Measurements from ENCODE around the gene CLEC4C. TPM values are rescaled to one million over a fixed set of nuclear protein-coding genes. Genes with fewer than 3 reads are reported as not detected.

The CLEC4C gene
- total and polyA plus RNA-seq, 2 experiments from 2014 or later: not detected

GRCh38 chr12:7756993-7757392 is 9.8 kb upstream of the CLEC4C start:
- Histone ChIP-seq H3K79me2 (replicated peaks; ENCODE audit: insufficient read depth) (no peaks in the 10 kb centered on the region), H3K4me3 (no peak overlapping the region), H2AFZ (no peak overlapping the region), H3K36me3 (ENCODE audit: insufficient read depth) (no peaks in the 10 kb centered on the region), H3K9me2 (ENCODE audit: insufficient read depth) (no peaks in the 10 kb centered on the region), H3F3A (replicated peaks; ENCODE audit: low read depth) (peaks cover 11% of the 10 kb centered on the region; the same call in 1 of the 2 replicates), H4K20me1 (replicated peaks; ENCODE audit: insufficient read depth) (no peaks in the 10 kb centered on the region), H3K27ac (ENCODE audit: low read depth) (peak overlapping the region; percentile 92; the same call in 1 of the 2 replicates), H3K4me1 (ENCODE audit: insufficient read depth) (peaks cover 30% of the 10 kb centered on the region), H3K4me2 (no peak overlapping the region), H3K27me3 (ENCODE audit: insufficient read depth) (no peaks in the 10 kb centered on the region)
- Mint-ChIP-seq H3K36me3 (ENCODE audit: low read depth) (no peaks in the 10 kb centered on the region; the same call in 1 of the 3 replicates), H3K9me3 (peaks cover 4% of the 10 kb centered on the region; the same call in 1 of the 3 replicates), H3K27me3 (ENCODE audit: insufficient read depth, low read depth, poor library complexity) (peaks cover 9% of the 10 kb centered on the region), H3K4me3 (no peak overlapping the region), H3K4me1 (peaks cover 20% of the 10 kb centered on the region), H3K27ac (no peak overlapping the region)
- no peak for TF ChIP-seq NANOG (IDR thresholded peaks at IDR 0.05; ENCODE audit: borderline replicate concordance)
- no peak for TF ChIP-seq REST (IDR thresholded peaks at IDR 0.05; ENCODE audit: unreplicated experiment)
- no peak for TF ChIP-seq POLR2AphosphoS5 (IDR thresholded peaks at IDR 0.05; ENCODE audit: low read depth)
- TF ChIP-seq ETS1 (IDR thresholded peaks at IDR 0.05): no peak
- no peak for TF ChIP-seq ZNF462 (CRISPR knock-in tag; IDR thresholded peaks at IDR 0.05)
- TF ChIP-seq CTCF (conservative IDR thresholded peaks at IDR 0.05; ENCODE audit: low read depth in 2 of 2): no peak
- no peak for TF ChIP-seq ZNF114 (CRISPR knock-in tag; IDR thresholded peaks at IDR 0.05)
- TF ChIP-seq EZH2 (IDR thresholded peaks at IDR 0.05; ENCODE audit: low read depth, unreplicated experiment): no peak
- no peak for TF ChIP-seq STAT1 (IDR thresholded peaks at IDR 0.05; ENCODE audit: unreplicated experiment)
- TF ChIP-seq CREB1 (CRISPR knock-in tag; IDR thresholded peaks at IDR 0.05; ENCODE audit: low read depth): no peak
- no peak for TF ChIP-seq EZH2phosphoT487 (IDR thresholded peaks at IDR 0.05; ENCODE audit: unreplicated experiment)
- no peak for TF ChIP-seq JUNB (IDR thresholded peaks at IDR 0.05; ENCODE audit: unreplicated experiment)
- TF ChIP-seq ZNF331 (CRISPR knock-in tag; IDR thresholded peaks at IDR 0.05; ENCODE audit: low read depth): no peak
- ATAC-seq (no peak), DNase-seq (ENCODE audit: low spot score) (peak; percentile 24)
